Retinal pigment epithelial cell (primary cell): ENCODE data around the gene COPZ1.

Experiments used
- DNase-seq: peaks from one replicate; pipeline ENCODE4 v3.0.0-alpha.2; 2010; ENCODE audit warnings: low read depth
- H3K4me3 ChIP-seq: 2 replicates; pipeline ENCODE4 v1.5.1; 2011; ENCODE audit warnings: mild to moderate bottlenecking, low read length, control low read depth, moderate library complexity
- CTCF ChIP-seq: conservative IDR thresholded peaks from 2 replicates; pipeline ENCODE4 v1.5.1; 2011; ENCODE audit warnings: low read depth, low read length, control low read depth, inconsistent platforms

COPZ1 gene

GRCh38 chr12:54374562-54375258 is 49.8 kb downstream of the COPZ1 start:
- DNase-seq: no peak
- no peak for TF ChIP-seq CTCF
- no peak overlapping the region for H3K4me3 ChIP-seq

GRCh38 chr12:54375259-54375579 is 50.3 kb downstream of the COPZ1 start:
- no peak overlapping the region for H3K4me3 ChIP-seq
- DNase-seq: no peak
- TF ChIP-seq CTCF: no peak

GRCh38 chr12:54376596-54376995 is 51.7 kb downstream of the COPZ1 start:
- TF ChIP-seq CTCF: no peak
- no peak for DNase-seq
- no peak overlapping the region for H3K4me3 ChIP-seq

- DNase-seq: no peak
- no peak overlapping the region for H3K4me3 ChIP-seq
Measured at GRCh38 chr12:54377007-54377406, 52.1 kb downstream of the COPZ1 start.

GRCh38 chr12:54377797-54378515 is 53.0 kb downstream of the COPZ1 start:
- no peak for DNase-seq
- no peak overlapping the region for H3K4me3 ChIP-seq
- TF ChIP-seq CTCF: no peak

More at GRCh38 chr12:54377007-54377406, 52.1 kb downstream of the COPZ1 start:
- no peak for TF ChIP-seq CTCF

GRCh38 chr12:54378796-54379397 is 54.0 kb downstream of the COPZ1 start:
- peak overlapping the region; percentile 49 for H3K4me3 ChIP-seq
- DNase-seq: no peak
- TF ChIP-seq CTCF: no peak
